ENCODE results near the gene NR1D1.
"Not testable (repeated sequence)": the region's sequence is repeated elsewhere in the genome, so short reads cannot be mapped to it uniquely, and the experiment has no call there.

NR1D1 gene

DNA sequence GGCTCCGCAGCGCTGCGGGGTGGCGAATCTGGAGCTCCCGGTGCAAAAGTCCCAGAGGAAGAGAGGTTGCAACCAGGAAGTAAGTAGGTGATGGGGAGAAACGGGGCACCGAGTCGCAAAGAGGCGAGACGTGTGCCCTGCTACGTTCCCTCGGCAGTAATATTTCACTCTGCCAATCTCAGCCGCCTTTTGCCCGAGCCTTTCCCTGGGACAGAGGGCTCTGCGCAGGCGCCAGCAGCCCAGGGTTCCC is at the start of gene NR1D1:
Gene NR1D1, minus strand, starts transcription at position 171 of the 250 bp plus-strand sequence. CDS start 495 bp downstream, outside the sequence.
- no peak for DNase-seq (ENCODE audit: low read depth in 2 of 2)

DNA sequence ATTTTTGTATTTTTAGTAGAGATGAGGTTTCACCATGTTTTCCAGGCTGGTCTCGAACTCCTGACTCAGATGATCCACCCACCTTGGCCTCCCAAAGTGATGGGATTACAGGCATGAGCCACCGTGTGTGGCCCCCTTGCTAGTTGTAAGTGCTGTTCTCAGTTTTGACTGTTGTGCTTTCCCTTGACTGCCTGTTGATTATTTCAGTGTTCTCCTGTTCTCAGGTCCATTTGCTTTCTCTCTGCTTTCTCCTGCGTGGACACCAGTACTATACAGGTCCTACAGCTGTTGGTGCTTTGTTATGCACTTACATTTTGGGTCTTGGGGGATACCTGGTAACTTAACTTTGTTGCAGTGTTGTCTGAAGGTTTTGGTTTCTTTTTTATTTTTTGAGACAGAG is 48.1 kb upstream of the NR1D1 start:
- DNase-seq (ENCODE audit: low read depth in 2 of 2) = no peak

DNA sequence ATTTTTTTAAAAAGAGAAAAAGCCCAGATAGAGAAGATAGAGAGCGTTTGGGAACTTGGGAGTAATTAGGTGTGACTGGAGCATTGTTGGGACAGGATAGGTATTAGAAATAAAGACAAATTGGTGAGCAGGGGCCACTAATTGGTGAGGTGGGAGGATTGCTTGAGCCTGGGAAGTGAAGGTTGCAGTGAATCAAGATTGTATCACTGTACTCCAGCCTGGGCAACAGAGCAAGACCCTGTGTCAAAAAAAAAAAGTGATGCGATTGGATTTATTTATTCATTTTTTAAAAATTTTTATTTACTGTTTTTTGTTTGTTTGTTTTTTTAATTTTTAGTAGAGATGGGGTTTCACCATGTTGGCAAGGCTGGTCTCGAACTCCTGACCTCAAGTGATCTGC is 45.1 kb upstream of the NR1D1 start:
- DNase-seq (ENCODE audit: low read depth in 2 of 2) = no peak

DNA sequence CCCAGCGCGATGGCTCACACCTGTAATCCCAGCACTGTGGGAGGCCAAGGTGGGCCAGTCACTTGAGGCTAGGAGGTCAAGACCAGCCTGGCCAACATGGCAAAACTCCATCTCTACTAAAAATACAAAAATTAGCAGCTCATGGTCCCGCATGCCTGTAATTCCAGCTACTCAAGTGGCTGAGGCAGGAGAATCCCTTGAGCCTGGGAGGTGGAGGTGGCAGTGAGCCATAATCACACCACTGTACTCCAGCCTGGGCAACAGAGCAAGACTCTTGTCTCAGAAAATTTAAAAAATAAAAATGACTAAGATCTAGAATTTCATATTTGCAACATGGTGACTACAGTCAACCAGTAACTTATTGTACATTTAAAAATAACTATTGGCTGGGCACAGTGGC is 42.8 kb upstream of the NR1D1 start:
- not testable (repeated sequence) for DNase-seq (ENCODE audit: low read depth in 2 of 2)

DNA sequence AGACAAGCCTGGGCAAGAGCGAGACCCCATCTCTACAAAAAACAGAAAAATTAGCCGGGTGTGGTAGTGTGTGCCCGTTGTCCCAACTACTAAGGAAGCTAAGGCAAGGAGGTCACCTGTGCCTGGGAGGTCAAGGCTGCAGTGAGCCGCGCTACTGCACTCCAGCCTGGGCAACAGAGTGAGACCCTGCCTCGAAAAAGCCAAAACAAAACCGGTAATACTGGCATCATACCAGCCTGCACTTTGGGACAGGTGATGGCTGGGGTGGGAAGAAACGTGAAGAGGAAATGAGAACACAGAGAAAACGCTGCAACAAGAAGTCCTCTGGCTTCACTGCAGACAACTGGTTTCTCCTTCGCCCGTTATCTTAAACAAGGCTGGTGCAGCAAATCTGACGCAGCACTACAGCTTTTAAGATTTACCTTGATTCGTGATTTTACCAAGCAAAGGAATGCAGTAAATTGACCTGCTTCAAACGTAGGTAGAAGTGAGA is 39.2 kb upstream of the NR1D1 start:
- DNase-seq (ENCODE audit: low read depth in 2 of 2) = no peak

DNA sequence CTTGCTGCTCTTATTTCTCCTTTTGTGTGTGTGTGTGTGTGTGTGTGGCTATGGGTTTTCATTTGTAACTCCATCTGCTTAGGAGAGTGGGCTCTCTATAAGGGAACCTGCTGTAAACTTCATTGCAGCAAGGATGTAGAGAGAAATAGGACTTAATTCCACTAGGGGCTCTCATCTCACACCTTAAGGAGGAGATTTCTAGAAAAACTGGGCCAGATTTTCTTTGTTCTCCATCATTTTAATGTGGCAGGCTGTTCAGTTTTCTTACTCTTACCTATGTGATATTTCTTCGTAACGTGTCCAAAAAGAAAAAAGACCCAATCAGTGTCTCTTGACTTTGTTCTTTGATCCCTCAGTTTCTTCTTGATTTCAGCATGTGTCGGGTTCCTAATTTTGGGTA is 35.4 kb upstream of the NR1D1 start:
- no peak for DNase-seq (ENCODE audit: low read depth in 2 of 2)

DNA sequence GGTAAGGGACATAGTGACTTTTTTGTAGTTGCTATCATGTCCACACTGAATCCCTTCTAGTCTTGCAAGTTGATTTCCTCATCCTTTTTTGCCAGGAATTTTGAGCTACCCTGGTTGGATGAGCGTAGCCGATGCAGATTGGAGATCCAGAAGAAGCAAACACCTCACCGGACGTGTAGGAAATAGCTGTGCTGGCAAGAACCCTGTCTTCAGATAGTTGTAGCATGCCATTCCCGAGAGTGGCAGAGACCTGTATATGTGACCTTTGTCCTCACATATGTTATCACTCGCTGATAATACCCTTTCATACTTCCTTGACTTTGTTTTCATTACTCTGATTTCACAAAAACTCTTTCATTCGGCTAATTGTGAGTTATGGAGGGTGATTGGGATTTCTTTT is 33.8 kb upstream of the NR1D1 start:
- no peak for DNase-seq (ENCODE audit: low read depth in 2 of 2)

DNA sequence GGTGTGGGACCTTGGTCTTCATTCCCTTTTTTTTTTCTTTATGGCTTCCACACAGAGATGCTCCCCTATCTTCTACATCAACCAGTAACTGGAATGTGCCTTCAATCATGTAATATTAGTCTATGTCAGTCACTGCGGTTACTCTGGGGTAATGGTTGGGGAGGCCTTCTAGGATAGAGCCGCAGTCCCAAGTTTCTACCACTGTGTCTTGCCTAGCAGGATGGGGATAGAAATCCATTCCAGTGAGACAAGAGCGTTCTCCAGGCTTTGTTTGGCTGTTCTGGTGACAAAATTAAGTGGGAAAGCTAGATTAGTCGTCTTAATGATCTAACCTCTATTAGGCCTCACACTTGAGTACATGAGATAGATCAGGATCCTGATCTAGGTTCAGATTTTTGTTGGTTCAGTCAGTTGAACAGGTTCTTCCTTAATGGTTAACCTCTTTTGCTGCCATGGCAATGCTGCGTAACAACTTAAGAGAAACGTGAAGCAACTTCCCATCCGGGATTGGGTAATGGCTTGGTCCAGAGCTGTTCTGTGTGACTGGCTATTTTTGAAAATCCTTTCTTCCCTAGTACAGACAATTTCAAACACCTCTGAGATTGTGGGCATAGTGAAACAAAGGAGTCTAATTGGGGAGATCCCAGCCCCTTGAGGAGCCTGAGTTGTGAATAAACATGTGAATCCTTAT is 30.1 kb upstream of the NR1D1 start:
- DNase-seq (ENCODE audit: low read depth in 2 of 2) = no peak

DNA sequence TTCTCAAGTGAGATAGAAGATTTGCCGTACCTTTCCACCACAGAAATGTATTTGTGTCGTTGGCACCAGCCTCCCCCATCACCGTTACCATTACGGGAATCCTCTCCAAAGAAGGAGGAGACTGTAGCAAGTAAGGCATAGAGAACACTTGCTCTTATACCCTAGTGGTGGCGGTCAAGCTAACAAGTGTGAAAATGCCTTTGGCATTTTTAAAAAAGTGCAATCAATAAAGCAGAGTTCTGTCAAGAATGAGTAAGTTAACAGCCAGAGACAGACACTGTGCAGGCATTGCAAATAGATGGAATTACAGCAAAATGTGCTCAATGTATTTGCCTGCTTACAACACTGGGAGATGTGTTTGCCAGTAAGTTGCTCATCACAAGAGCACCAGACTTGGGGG is 29.1 kb upstream of the NR1D1 start:
- no peak for DNase-seq (ENCODE audit: low read depth in 2 of 2)

DNA sequence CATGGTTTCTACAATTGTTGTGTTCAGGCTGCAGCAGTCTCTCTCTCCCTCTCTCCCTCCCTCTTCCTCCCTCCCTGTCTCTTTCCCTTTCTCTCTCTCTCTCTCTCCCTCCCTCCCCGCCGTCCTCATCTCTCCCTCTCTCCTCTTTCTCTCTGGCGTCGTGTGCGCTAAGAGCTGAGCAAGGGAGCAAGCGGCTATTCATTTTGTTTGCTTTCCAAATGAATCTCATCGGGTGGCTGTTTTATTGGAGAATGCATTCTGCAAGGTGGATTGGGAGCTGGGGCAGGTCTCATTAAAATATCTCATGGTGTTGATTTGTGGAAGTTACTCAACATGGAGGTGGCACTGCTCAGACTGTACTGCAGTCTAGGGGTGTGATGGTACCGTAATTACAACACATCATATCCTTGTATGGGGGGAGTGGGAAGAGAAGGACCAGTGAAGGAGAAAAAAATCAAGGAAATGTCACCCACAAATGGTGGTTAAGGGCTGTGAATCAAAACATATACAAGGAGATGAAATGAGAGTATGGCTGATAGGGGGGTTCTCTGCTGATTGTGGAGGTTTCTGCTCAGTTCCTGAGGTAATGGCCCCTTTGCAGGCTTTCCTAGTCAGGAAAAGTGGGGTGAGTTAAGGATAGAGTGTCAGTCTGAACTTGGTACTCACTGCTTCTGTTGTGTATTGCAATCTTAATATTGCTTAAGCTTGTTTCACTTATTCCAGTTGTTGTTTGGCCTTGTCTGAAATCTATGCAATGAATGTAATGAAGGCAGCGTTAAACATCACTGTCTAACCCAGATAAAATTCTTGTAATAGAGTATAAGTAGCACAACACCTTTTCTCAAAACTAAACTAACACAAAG is 24.1 kb upstream of the NR1D1 start:
- no peak for DNase-seq (ENCODE audit: low read depth in 2 of 2)

DNA sequence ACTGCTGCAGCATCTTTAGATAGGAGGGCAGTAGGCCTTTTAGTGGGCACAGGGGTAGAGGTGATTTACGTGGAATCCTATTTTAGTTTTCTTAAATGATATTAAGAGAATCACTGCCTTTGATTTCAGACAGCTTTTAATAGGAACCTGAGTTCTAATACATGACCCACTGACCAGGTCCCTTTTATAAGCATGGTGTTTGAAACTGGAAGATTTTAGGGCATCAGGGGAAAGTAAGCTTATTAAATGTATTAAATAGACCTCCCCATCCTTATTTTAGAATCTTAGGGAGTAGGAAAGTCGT is 23.4 kb upstream of the NR1D1 start:
- no peak for DNase-seq (ENCODE audit: low read depth in 2 of 2)

DNA sequence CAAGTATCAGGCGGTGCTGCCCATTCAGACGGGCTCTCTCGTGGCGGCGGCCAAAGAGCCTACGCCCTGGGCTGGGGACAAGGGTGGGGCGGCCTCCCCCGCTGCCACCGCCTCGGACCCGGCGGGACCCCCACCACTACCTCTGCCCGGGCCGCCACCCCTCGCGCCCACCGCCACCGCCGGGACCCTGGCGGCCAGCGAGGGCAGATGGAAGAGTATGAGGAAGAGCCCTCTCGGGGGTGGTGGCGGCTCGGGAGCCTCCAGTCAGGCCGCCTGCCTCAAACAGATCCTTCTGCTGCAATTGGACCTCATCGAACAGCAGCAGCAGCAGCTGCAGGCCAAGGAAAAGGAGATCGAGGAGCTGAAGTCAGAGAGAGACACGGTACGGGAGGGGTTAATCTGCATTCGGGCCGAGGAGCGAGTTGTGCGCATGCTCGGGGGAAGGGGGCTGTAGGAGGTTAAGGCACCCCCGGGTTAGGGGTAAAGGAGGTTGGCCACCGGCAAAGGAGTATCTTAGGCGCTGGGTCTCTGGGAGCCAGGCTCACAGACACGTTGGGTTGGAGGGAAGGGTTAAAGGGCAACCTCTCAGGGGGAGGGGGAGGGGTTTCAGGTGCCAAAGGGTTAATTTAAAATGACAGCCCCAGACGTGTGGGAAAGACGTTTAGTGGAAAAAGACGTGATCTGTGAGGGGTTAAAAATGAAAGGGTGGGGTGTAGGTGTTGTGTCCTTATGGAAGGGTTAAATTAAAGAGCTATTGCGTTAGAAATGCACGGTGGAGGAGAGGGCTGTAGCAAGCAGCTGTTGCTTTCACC is 22.8 kb upstream of the NR1D1 start:
- no peak for DNase-seq (ENCODE audit: low read depth in 2 of 2)

DNA sequence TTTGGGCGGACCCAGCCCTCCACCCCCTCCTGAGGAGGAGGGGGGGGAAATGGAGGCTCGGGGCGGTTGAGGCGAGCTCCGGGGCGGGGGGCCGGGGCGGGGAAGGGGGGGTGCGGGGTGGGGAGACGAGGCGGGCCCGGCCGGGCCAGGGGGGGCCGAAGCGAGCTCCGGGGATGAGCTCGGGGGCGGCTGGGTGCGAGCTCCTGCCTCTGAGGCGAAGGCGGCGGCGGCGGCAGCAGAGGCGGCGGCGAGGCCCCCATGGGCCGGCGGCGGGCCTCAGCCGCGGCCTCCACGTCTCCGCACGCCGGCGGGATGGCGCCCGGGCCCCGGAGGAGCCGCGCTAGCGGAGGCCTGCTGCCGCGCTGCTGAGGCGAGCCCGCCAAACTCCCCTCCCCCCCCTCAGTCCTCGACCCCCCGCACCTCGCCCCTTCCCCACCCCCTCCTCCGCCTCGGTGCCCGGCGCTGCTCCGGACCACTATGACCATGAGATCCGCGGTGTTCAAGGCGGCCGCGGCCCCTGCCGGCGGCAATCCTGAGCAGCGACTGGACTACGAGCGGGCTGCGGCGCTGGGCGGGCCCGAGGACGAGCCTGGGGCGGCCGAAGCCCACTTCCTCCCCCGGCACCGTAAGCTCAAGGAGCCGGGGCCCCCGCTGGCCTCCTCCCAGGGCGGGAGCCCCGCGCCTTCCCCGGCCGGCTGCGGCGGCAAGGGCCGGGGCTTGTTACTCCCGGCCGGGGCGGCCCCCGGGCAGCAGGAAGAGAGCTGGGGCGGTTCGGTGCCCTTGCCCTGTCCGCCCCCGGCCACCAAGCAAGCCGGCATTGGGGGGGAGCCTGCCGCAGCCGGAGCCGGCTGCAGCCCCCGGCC is 22.0 kb upstream of the NR1D1 start:
- no peak for DNase-seq (ENCODE audit: low read depth in 2 of 2)

DNA sequence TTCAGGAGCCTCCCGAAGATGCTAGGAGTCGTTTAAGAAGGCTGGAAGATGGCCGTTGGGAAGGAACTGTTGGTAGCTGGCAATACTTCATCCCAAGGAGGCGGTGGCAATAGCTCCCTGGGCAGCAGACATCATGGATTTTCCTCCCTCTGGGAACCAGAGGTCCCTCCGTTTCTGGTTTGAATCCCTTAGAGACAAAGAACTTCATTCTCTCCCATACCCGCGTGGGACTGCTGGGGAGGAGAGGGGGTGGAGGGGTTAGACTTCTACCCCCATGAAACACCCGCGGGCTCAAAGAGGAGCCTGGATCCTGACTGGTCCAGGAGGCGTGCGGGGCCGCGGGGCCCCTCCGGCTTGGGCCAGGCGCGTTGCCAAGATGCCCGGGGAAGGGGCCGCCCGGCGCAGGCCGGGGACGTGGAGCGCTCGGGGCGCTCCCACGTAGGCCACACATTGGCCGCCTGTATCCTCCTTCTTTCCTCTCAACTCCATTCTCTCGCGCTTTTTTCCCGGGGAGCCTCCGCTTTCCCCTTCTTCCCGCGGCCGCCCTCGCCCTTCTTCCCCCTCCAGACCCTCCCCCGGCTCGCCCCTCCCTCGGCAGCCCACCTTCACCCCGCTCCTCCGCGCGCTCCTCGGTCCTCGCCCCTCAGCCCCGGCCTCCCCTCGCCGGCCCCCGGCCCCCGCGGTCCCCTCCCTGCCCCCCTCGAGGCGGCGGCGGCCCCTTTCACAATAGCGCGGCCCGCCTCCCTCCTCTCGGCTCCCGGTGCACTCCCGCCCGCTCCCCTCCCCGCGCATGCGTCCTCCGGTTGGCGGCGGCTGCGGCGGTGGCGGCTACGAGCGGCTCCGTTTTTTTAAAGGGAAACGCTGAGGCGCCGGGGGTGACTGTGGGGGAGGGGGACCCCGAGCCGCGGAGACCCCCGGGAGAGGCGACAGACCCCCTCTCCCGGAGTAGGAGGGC is 21.1 kb upstream of the NR1D1 start, which contains the start of gene MSL1:
Gene MSL1, plus strand, starts transcription at position 791 of the 955 bp plus-strand sequence. CDS start 642 bp downstream, outside the sequence.
- DNase-seq (ENCODE audit: low read depth in 2 of 2) = peak; percentile 75 to 83

DNA sequence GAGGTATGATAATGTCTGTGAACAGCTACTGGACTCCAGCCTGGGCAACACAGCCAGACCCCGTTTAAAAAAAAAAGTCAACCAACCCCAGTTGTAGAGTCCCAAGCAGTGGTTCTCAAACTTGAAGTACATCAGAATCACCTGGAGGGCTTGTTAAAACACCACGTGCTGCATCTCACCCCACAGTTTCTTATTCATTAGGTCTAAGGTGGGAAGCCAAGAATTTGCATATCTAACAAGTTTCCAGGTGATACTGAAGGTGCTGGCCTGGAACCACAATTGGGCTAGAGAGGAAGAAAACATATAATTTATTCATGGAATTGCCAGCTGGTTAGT is 14.7 kb upstream of the NR1D1 start:
- no peak for DNase-seq (ENCODE audit: low read depth in 2 of 2)

DNA sequence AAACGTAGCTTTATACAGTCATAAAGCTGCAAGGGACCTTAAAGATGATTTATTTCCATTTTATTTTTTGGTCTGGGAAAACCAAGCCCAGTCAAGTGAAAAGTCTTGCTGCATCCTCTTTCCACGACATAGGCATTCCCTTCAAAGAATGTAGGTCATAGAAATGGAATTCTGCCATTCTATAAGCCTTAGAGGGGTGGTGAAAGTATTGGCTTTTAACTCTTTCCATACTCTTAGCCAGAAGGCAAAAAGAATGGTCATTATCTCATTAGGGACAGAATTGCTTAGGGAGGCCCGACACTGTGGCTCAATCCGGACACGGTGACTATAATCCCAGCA is 13.5 kb upstream of the NR1D1 start:
- DNase-seq (ENCODE audit: low read depth in 2 of 2) = no peak

DNA sequence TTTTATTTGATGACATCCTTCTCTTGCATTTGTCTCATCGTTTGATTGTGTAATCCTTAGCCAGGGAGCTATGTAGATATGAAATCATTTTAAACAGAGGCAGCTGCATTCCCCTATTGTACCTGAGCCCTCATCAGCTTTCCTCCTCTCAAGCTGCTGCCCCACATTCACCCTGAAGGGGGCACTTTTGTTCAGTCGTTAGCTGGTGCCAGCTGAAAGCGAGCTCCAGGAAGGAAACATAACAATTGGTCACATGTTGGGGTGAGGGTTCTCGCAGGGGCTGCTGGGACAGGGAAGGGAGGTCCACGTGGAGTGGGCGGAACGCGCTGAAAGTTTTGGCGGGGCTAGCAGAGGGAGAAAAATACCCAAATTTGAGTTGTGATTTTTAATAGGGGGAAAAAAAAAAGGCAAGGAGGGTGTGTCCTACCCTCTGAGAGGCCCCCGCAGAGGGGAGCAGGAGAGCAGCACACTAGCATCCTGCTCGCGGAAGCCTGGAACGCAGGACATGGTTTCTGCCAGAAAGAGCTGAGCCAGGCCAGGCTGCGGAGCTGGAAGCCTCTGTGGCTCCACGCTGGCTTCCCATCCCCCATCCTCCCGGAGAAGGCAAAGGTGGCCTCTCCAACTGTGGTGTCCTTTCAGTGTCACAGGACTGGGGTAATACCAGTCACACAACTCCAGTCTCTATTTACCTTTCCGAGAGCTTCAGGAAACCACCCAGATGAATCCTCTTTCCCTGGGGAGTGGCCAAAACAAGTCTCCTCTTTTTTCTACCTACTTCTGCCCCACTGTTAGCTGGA is 12.9 kb upstream of the NR1D1 start:
- peak; percentile 88 to 90 for DNase-seq (ENCODE audit: low read depth in 2 of 2)

DNA sequence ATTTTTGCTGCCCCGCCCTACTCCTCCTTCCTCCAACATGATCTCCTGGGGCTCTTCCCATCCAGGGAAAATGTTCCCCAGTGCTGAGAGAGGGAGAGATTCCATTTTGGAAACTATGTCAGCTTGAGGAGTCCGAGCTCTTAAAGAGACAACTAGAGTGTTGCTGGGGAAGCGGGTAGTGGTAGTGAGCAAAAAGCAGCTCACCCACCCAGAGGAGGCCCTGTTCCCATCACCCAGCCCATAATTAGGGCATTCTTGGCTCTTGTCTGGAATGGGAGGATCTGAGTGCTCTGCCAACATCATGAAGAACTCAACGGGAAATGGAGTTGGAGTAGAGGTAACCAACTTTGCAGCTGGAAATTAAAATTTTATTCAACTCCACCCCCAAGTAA is 12.3 kb upstream of the NR1D1 start:
- DNase-seq (ENCODE audit: low read depth in 2 of 2) = no peak

DNA sequence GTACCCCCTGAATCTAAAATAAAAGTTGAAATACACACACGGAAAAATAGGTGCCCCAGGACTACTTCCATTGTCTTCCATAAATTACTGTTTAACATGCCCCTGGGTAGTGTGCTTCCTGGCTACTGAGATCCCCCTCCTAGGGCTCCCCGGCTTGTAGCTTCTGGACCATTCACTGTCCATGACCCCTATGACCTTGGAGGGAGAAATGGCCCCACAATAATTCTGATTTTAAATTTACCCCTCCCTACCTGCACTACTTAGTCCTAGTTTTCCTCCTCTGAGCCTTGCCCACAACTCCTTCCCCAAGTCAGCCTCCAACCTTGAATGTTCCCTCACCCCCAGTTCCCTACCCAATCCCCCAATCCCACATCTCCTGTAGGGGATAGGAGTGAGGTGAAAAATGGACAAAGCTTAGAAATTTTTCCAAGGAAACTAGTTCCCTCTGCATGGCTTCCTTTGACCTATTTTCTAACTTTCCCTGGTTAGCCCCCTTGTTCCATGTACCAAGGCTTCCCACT is 11.9 kb upstream of the NR1D1 start:
- no peak for DNase-seq (ENCODE audit: low read depth in 2 of 2)

Data from stimulated activated CD4-positive, alpha-beta T cell treated with anti-CD3 and anti-CD28 coated beads, Interleukin-4, amount 100 ng/mL, for 48 hours (primary cell).